SK-N-SH (cell line): ENCODE data around the gene B3GALNT1. TPM values are rescaled to one million over a fixed set of nuclear protein-coding genes. Genes with fewer than 3 reads are reported as not detected.
A peak's percentile ranks its signal among the peaks of the same experiment; 100 is the strongest.

Experiments used
- CTCF ChIA-PET: fragments of 300-600, 350-600 bp; formaldehyde crosslinking; extraction: SDS; loops from one replicate; lab custom pipeline; 2021; lab: Yijun Ruan, JAX
- POLR2A ChIA-PET: fragments of 350-600 bp; sonication (Branson Sonifier 250); formaldehyde crosslinking; extraction: SDS; loops from one replicate; lab custom pipeline; 2020; ENCODE audit warnings: antibody characterized with exemption, inconsistent platforms; lab: Yijun Ruan, JAX
- DNase-seq: peaks from one replicate; pipeline ENCODE4 v3.0.0; 2012
- H2AFZ ChIP-seq: fragments of 200-600 bp; sonication (generic); 2 replicates; pipeline ENCODE4 v1.8.1; 2016; ENCODE audit warnings: antibody characterized with exemption, mild to moderate bottlenecking, low read depth
- H3F3A ChIP-seq: fragments of 200-600 bp; sonication (generic); replicated peaks from 2 replicates; pipeline ENCODE3; 2016; ENCODE audit warnings: antibody characterized with exemption, mild to moderate bottlenecking; ENCODE audit not compliant: insufficient read depth
- H3K27ac ChIP-seq, 2 experiments: fragments of 200-500 bp in 1 of 2; fragments of 200-600 bp in 1 of 2; sonication (Bioruptor generic) in 1 of 2; sonication (generic), shearing (Covaris generic) in 1 of 2; 2 replicates each; pipeline versions ENCODE4 v1.5.1 to v1.6.1; 2014 to 2016; ENCODE audit warnings: low read depth in 2 of 2, inconsistent platforms in 1 of 2, low read length in 1 of 2, mild to moderate bottlenecking in 1 of 2, mixed read lengths in 1 of 2
- H3K27me3 ChIP-seq: fragments of 200-600 bp; sonication (generic), shearing (Covaris generic); 2 replicates; pipeline ENCODE4 v1.6.1; 2016; ENCODE audit warnings: mixed run types; ENCODE audit not compliant: insufficient read depth
- H3K36me3 ChIP-seq, 2 experiments: fragments of 200-500 bp in 1 of 2; fragments of 200-600 bp in 1 of 2; sonication (Bioruptor generic) in 1 of 2; sonication (generic) in 1 of 2; replicated peaks in 1 of 2; 2 replicates each; pipeline versions ENCODE3 to v1.5.1; 2014 to 2016; ENCODE audit warnings: low read length in 1 of 2, mild to moderate bottlenecking in 1 of 2; ENCODE audit not compliant: insufficient read depth in 2 of 2, control insufficient read depth in 1 of 2
- H3K4me1 ChIP-seq, 2 experiments: fragments of 200-500 bp in 1 of 2; fragments of 200-600 bp in 1 of 2; sonication (Bioruptor generic) in 1 of 2; sonication (generic), shearing (Covaris generic) in 1 of 2; 2 replicates each; pipeline versions ENCODE4 v1.5.1 to v1.6.1; 2014 to 2016; ENCODE audit warnings: low read depth in 1 of 2, low read length in 1 of 2, mixed run types in 1 of 2; ENCODE audit not compliant: insufficient read depth in 2 of 2, control insufficient read depth in 1 of 2
- H3K4me2 ChIP-seq: fragments of 200-600 bp; sonication (generic), shearing (Covaris generic); 2 replicates; pipeline ENCODE4 v1.6.1; 2017; ENCODE audit warnings: mixed run types
- H3K4me3 ChIP-seq, 2 experiments: fragments of 200-500 bp in 1 of 2; fragments of 200-600 bp in 1 of 2; sonication (Bioruptor generic) in 1 of 2; sonication (generic), shearing (Covaris generic) in 1 of 2; 2 replicates each; pipeline versions ENCODE4 v1.5.1 to v1.8.1; 2014 to 2016; ENCODE audit warnings: low read depth in 2 of 2, inconsistent platforms in 1 of 2, low read length in 1 of 2, mild to moderate bottlenecking in 1 of 2, mixed read lengths in 1 of 2, moderate library complexity in 1 of 2
- H3K79me2 ChIP-seq: fragments of 200-600 bp; sonication (generic); 2 replicates; pipeline ENCODE4 v1.8.1; 2017; ENCODE audit warnings: mild to moderate bottlenecking; ENCODE audit not compliant: insufficient read depth
- H3K9ac ChIP-seq: fragments of 200-600 bp; sonication (generic); 2 replicates; pipeline ENCODE4 v1.6.1; 2017; ENCODE audit warnings: mixed run types
- H3K9me2 ChIP-seq: fragments of 200-600 bp; sonication (generic); 2 replicates; pipeline ENCODE4 v1.6.1; 2017; ENCODE audit warnings: mixed run types
- H3K9me3 ChIP-seq: fragments of 200-600 bp; sonication (generic); 2 replicates; pipeline ENCODE4 v1.6.1; 2017; ENCODE audit warnings: mixed run types, mild to moderate bottlenecking, moderate library complexity
- H4K20me1 ChIP-seq: fragments of 200-600 bp; sonication (generic); 2 replicates; pipeline ENCODE4 v1.6.1; 2017; ENCODE audit warnings: mild to moderate bottlenecking, mixed run types; ENCODE audit not compliant: insufficient read depth
- FOXJ3 ChIP-seq: sonication (generic); formaldehyde crosslinking; IDR thresholded peaks from 2 replicates; pipeline ENCODE4 v1.5.1; 2020; ENCODE audit warnings: mild to moderate bottlenecking, missing genetic modification reagents
- GATA2 ChIP-seq: sonication (generic); formaldehyde crosslinking; IDR thresholded peaks from 2 replicates; pipeline ENCODE4 v1.5.0; 2020; ENCODE audit warnings: mild to moderate bottlenecking, missing genetic modification reagents
- MXI1 ChIP-seq: IDR thresholded peaks from 2 replicates; pipeline ENCODE4 v1.6.1; 2012; ENCODE audit warnings: mild to moderate bottlenecking, low read depth, low read length, improper control_type of control experiment
- NFIC ChIP-seq: IDR thresholded peaks from 2 replicates; pipeline ENCODE4 v1.4.0; 2012; ENCODE audit warnings: borderline replicate concordance
- RXRA ChIP-seq: IDR thresholded peaks from 2 replicates; pipeline ENCODE4 v1.4.0; 2012; ENCODE audit warnings: low read depth, mild to moderate bottlenecking, borderline replicate concordance
- SIN3A ChIP-seq: IDR thresholded peaks from 2 replicates; pipeline ENCODE4 v1.6.1; 2012; ENCODE audit warnings: low read depth, mild to moderate bottlenecking, low read length, moderate library complexity, borderline replicate concordance
- WGBS: methylation state at CpG from one replicate; pipeline ENCODE4 v1.1.6; 2017; ENCODE audit warnings: low lambda C conversion rate; 5-methylcytosine and 5-hydroxymethylcytosine counted together
- polyA plus RNA-seq, 3 experiments: library from polyadenylated mRNA; depleted of rRNA; stranded (reverse); fragments of >200 nt; gene quantifications; 2 replicates each; pipeline ENCODE4 v1.2.3, GENCODE V29; 2012
- TF ChIP-seq, protein P1 (sequence below): IDR thresholded peaks from 2 replicates; pipeline ENCODE4 v1.6.1; 2012; ENCODE audit warnings: mild to moderate bottlenecking, low read depth, low read length, moderate library complexity
- TF ChIP-seq, protein P2 (sequence below): fragments of 150-350 bp; IDR thresholded peaks from 2 replicates; pipeline ENCODE4 v1.6.1; 2016; ENCODE audit warnings: mild to moderate bottlenecking, low read depth, low read length
- TF ChIP-seq, protein P3 (sequence below): fragments of 150-350 bp; IDR thresholded peaks from 2 replicates; pipeline ENCODE4 v1.6.1; 2017; ENCODE audit warnings: antibody characterized with exemption, low read length, low read depth, borderline replicate concordance

The B3GALNT1 gene
- polyA plus RNA-seq, 1 of the 3 experiments (the other 2 are of a cell fraction): 0.15 TPM

DNA sequence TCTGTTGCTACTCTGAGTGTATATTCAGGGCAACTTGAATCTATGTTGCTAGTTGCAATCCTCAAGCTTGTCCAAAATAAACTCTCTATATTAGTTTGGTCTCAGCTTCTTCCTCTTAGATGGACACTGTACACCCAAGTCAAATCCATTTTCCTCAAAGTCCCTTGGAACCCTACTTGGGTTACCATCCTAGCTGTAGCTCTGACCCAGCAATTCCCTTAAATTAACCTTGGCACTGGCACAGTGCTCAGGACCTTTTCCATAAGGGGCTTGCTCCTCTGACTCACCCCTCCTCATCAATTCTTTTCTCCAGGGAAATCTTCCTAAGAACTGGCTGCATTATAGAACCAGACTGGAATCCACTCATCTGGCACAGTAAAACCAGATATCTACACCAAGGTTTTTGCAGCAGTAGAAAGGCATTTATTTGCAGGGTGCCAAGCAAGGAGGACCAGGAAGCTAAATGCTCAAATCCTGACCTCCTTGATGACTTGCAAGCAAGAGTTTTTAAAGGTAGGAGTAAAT, 44.9 kb upstream of the B3GALNT1 start:
- Histone ChIP-seq H3K27me3 (no peaks in the 10 kb centered on the region), H3K9ac (no peak overlapping the region), H4K20me1 (no peaks in the 10 kb centered on the region), H3F3A (no peaks in the 10 kb centered on the region), H3K4me1 (no peaks in the 10 kb centered on the region), H3K36me3 (no peaks in the 10 kb centered on the region), H3K9me3 (no peaks in the 10 kb centered on the region), H3K27ac (no peak overlapping the region), H3K4me3 (no peak overlapping the region), H3K79me2 (no peaks in the 10 kb centered on the region), H3K9me2 (no peaks in the 10 kb centered on the region), H3K4me2 (no peak overlapping the region), H2AFZ (no peak overlapping the region)
- DNase-seq: no peak
- ChIA-PET POLR2A (no interaction called here), CTCF (interaction anchor here (0.6 kb wide), 1 partner anchor 217 kb away, joined by 4 read pairs; no protein-coding TSS in a partner anchor)
- TF ChIP-seq, protein P1, sequence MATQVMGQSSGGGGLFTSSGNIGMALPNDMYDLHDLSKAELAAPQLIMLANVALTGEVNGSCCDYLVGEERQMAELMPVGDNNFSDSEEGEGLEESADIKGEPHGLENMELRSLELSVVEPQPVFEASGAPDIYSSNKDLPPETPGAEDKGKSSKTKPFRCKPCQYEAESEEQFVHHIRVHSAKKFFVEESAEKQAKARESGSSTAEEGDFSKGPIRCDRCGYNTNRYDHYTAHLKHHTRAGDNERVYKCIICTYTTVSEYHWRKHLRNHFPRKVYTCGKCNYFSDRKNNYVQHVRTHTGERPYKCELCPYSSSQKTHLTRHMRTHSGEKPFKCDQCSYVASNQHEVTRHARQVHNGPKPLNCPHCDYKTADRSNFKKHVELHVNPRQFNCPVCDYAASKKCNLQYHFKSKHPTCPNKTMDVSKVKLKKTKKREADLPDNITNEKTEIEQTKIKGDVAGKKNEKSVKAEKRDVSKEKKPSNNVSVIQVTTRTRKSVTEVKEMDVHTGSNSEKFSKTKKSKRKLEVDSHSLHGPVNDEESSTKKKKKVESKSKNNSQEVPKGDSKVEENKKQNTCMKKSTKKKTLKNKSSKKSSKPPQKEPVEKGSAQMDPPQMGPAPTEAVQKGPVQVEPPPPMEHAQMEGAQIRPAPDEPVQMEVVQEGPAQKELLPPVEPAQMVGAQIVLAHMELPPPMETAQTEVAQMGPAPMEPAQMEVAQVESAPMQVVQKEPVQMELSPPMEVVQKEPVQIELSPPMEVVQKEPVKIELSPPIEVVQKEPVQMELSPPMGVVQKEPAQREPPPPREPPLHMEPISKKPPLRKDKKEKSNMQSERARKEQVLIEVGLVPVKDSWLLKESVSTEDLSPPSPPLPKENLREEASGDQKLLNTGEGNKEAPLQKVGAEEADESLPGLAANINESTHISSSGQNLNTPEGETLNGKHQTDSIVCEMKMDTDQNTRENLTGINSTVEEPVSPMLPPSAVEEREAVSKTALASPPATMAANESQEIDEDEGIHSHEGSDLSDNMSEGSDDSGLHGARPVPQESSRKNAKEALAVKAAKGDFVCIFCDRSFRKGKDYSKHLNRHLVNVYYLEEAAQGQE: no peak
- TF ChIP-seq, protein P2, sequence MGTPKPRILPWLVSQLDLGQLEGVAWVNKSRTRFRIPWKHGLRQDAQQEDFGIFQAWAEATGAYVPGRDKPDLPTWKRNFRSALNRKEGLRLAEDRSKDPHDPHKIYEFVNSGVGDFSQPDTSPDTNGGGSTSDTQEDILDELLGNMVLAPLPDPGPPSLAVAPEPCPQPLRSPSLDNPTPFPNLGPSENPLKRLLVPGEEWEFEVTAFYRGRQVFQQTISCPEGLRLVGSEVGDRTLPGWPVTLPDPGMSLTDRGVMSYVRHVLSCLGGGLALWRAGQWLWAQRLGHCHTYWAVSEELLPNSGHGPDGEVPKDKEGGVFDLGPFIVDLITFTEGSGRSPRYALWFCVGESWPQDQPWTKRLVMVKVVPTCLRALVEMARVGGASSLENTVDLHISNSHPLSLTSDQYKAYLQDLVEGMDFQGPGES: no peak

DNA sequence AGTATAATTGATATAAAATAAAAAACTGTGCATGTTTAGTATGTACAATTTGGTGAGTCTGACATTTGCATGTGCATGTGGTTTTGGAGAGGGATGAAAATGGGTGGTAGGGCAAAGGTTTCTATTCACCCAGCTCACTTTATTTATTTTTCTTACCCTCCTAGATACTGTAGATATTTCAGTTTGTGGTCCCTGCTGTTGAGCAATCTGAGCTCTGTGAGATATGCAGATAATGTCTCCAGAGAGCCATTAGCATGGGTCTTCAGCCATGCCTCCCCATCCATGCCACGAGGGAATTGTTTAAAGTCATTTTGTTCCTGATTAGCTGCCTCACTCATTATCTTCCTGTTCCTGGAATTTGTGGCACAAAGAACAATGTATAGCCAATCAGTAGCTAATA, 44.4 kb upstream of the B3GALNT1 start:
- POLR2A ChIA-PET: no interaction called here
- H3K36me3 ChIP-seq: no peaks in the 10 kb centered on the region
- H3K27me3 ChIP-seq: no peaks in the 10 kb centered on the region
- no peaks in the 10 kb centered on the region for H3K4me1 ChIP-seq
- H3K4me2 ChIP-seq: no peak overlapping the region
- no peaks in the 10 kb centered on the region for H3K9me2 ChIP-seq
- no peak overlapping the region for H2AFZ ChIP-seq
- H4K20me1 ChIP-seq: no peaks in the 10 kb centered on the region
- peak; percentile 12 for DNase-seq
- no peaks in the 10 kb centered on the region for H3K79me2 ChIP-seq
- no peak overlapping the region for H3K4me3 ChIP-seq
- H3K9ac ChIP-seq: no peak overlapping the region
- WGBS: 0% methylated on average over 1 of the region's 1 CpG
- no peak overlapping the region for H3K27ac ChIP-seq
- CTCF ChIA-PET: interaction anchor here (0.6 kb wide), 1 partner anchor 217 kb away, joined by 4 read pairs; no protein-coding TSS in a partner anchor
- H3K9me3 ChIP-seq: no peaks in the 10 kb centered on the region
- no peak for TF ChIP-seq NFIC
- TF ChIP-seq, protein P3, sequence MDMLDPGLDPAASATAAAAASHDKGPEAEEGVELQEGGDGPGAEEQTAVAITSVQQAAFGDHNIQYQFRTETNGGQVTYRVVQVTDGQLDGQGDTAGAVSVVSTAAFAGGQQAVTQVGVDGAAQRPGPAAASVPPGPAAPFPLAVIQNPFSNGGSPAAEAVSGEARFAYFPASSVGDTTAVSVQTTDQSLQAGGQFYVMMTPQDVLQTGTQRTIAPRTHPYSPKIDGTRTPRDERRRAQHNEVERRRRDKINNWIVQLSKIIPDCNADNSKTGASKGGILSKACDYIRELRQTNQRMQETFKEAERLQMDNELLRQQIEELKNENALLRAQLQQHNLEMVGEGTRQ: no peak
- no peak for TF ChIP-seq GATA2
- TF ChIP-seq RXRA: no peak
- TF ChIP-seq FOXJ3: no peak
- TF ChIP-seq SIN3A: no peak
- no peak for TF ChIP-seq MXI1
- H3F3A ChIP-seq: no peaks in the 10 kb centered on the region
